Dendritic cell treated with granulocyte-macrophage colony-stimulating factor and Interleukin-4, amounts not matched to agents 40 ng/mL and 50 ng/mL, for 4 days (primary cell): ENCODE measurements around the gene ATP6AP1.
"Not testable (repeated sequence)": the region's sequence is repeated elsewhere in the genome, so short reads cannot be mapped to it uniquely, and the experiment has no call there.

Source experiments
- H3K27ac Mint-ChIP-seq: one replicate; pipeline ENCODE4 v1.8.0; 2022; ENCODE audit warnings: mild to moderate bottlenecking, mixed read lengths
- H3K27me3 Mint-ChIP-seq: one replicate; pipeline ENCODE4 v1.8.0; 2022; ENCODE audit warnings: mild to moderate bottlenecking, mixed read lengths
- H3K36me3 Mint-ChIP-seq: one replicate; pipeline ENCODE4 v1.8.0; 2022; ENCODE audit warnings: low read depth, mixed read lengths
- H3K4me1 Mint-ChIP-seq: one replicate; pipeline ENCODE4 v1.8.0; 2022; ENCODE audit warnings: low read depth, mixed read lengths
- H3K4me3 Mint-ChIP-seq: one replicate; pipeline ENCODE4 v1.8.0; 2022; ENCODE audit warnings: mild to moderate bottlenecking, moderate library complexity, mixed read lengths
- H3K9me3 Mint-ChIP-seq: one replicate; pipeline ENCODE4 v1.8.0; 2022; ENCODE audit warnings: mixed read lengths
- intact Hi-C: fragments of 100-400 bp; cut with micrococcal nuclease; formaldehyde crosslinking; loops from one replicate; pipeline ENCODE4 v1.15.0; 2022

The ATP6AP1 gene

GRCh38 chrX:154389812-154390747 lies 38.4 kb upstream of the ATP6AP1 start:
- H3K27ac Mint-ChIP-seq, H3K4me1 Mint-ChIP-seq, H3K36me3 Mint-ChIP-seq, H3K9me3 Mint-ChIP-seq, H3K4me3 Mint-ChIP-seq, intact Hi-C loops, H3K27me3 Mint-ChIP-seq: not testable (repeated sequence)

GRCh38 chrX:154396363-154396762 lies 32.1 kb upstream of the ATP6AP1 start:
- Mint-ChIP-seq H3K27ac (peak overlapping the region; percentile 99), H3K36me3 (peaks cover 36% of the 10 kb centered on the region), H3K4me3 (peak overlapping the region; percentile 91)
- H3K4me1 Mint-ChIP-seq, H3K27me3 Mint-ChIP-seq, H3K9me3 Mint-ChIP-seq, intact Hi-C loops: not testable (repeated sequence)

GRCh38 chrX:154396973-154397887 lies 31.2 kb upstream of the ATP6AP1 start:
- intact Hi-C loops: no loop called here
- peak overlapping the region; percentile 91 for H3K4me3 Mint-ChIP-seq
- H3K27me3 Mint-ChIP-seq: no peaks in the 10 kb centered on the region
- H3K27ac Mint-ChIP-seq: peak overlapping the region; percentile 99
- no peaks in the 10 kb centered on the region for H3K9me3 Mint-ChIP-seq
- peaks cover 44% of the 10 kb centered on the region for H3K36me3 Mint-ChIP-seq
- peaks cover 6% of the 10 kb centered on the region for H3K4me1 Mint-ChIP-seq

- Mint-ChIP-seq H3K36me3 (peaks cover 53% of the 10 kb centered on the region), H3K27me3 (no peaks in the 10 kb centered on the region), H3K9me3 (no peaks in the 10 kb centered on the region), H3K27ac (peak within 1 kb of the TSS; percentile 99), H3K4me3 (peak within 1 kb of the TSS; percentile 91), H3K4me1 (peaks cover 12% of the 10 kb centered on the region)
- intact Hi-C loops: no loop called here
Measured at GRCh38 chrX:154397888-154398667, 30.4 kb upstream of the ATP6AP1 start, which contains the start of gene RPL10. Gene RPL10, plus strand, starts transcription at chrX:154398377. Its CDS starts 143 bp downstream, at chrX:154398520.

- intact Hi-C loops: no loop called here
- Mint-ChIP-seq H3K27me3 (no peaks in the 10 kb centered on the region), H3K9me3 (no peaks in the 10 kb centered on the region), H3K4me3 (peak overlapping the region; percentile 91), H3K4me1 (peaks cover 12% of the 10 kb centered on the region), H3K36me3 (peaks cover 61% of the 10 kb centered on the region), H3K27ac (peak overlapping the region; percentile 99)
Measured at GRCh38 chrX:154398668-154399526, 29.6 kb upstream of the ATP6AP1 start.

- H3K4me3 Mint-ChIP-seq: peak overlapping the region; percentile 91
- H3K36me3 Mint-ChIP-seq: peaks cover 70% of the 10 kb centered on the region
- no peaks in the 10 kb centered on the region for H3K9me3 Mint-ChIP-seq
- no peaks in the 10 kb centered on the region for H3K27me3 Mint-ChIP-seq
- peak overlapping the region; percentile 99 for H3K27ac Mint-ChIP-seq
- H3K4me1 Mint-ChIP-seq: peaks cover 18% of the 10 kb centered on the region
- intact Hi-C loops: loop anchor here (10.0 kb wide), 1 partner anchor 55 kb away; the partner anchor contains the start of gene PLXNA3
Measured at GRCh38 chrX:154399527-154400368, 28.7 kb upstream of the ATP6AP1 start.

GRCh38 chrX:154400369-154400817 lies 28.1 kb upstream of the ATP6AP1 start:
- peaks cover 76% of the 10 kb centered on the region for H3K36me3 Mint-ChIP-seq
- peak overlapping the region; percentile 91 for H3K4me3 Mint-ChIP-seq
- intact Hi-C loops: loop anchor here (10.0 kb wide), 1 partner anchor 54 kb away; the partner anchor contains the start of gene PLXNA3
- H3K27me3 Mint-ChIP-seq, H3K9me3 Mint-ChIP-seq, H3K27ac Mint-ChIP-seq: not testable (repeated sequence)
- peaks cover 22% of the 10 kb centered on the region for H3K4me1 Mint-ChIP-seq

GRCh38 chrX:154401045-154401799 lies 27.3 kb upstream of the ATP6AP1 start:
- no peaks in the 10 kb centered on the region for H3K27me3 Mint-ChIP-seq
- intact Hi-C loops: loop anchor here (10.0 kb wide), 1 partner anchor 54 kb away; the partner anchor contains the start of gene PLXNA3
- H3K9me3 Mint-ChIP-seq: no peaks in the 10 kb centered on the region
- peaks cover 78% of the 10 kb centered on the region for H3K36me3 Mint-ChIP-seq
- peaks cover 24% of the 10 kb centered on the region for H3K4me1 Mint-ChIP-seq
- no peak overlapping the region for H3K4me3 Mint-ChIP-seq
- H3K27ac Mint-ChIP-seq: no peak overlapping the region

- H3K27ac Mint-ChIP-seq: peak overlapping the region; percentile 15
- H3K4me1 Mint-ChIP-seq: peaks cover 24% of the 10 kb centered on the region
- intact Hi-C loops: loop anchor here (10.0 kb wide), 1 partner anchor 53 kb away; the partner anchor contains the start of gene PLXNA3
- no peaks in the 10 kb centered on the region for H3K27me3 Mint-ChIP-seq
- no peak overlapping the region for H3K4me3 Mint-ChIP-seq
- peaks cover 78% of the 10 kb centered on the region for H3K36me3 Mint-ChIP-seq
- no peaks in the 10 kb centered on the region for H3K9me3 Mint-ChIP-seq
Measured at GRCh38 chrX:154401918-154402621, 26.4 kb upstream of the ATP6AP1 start.

- H3K4me1 Mint-ChIP-seq: peaks cover 24% of the 10 kb centered on the region
- peak overlapping the region; percentile 15 for H3K27ac Mint-ChIP-seq
- intact Hi-C loops: loop anchor here (10.0 kb wide), 1 partner anchor 52 kb away; the partner anchor contains the start of gene PLXNA3
- no peaks in the 10 kb centered on the region for H3K9me3 Mint-ChIP-seq
- H3K27me3 Mint-ChIP-seq: no peaks in the 10 kb centered on the region
- H3K4me3 Mint-ChIP-seq: no peak overlapping the region
- peaks cover 78% of the 10 kb centered on the region for H3K36me3 Mint-ChIP-seq
Measured at GRCh38 chrX:154402622-154403127, 25.8 kb upstream of the ATP6AP1 start.
